HG03457 (cell line): ENCODE data around the gene TMEM92.

Experiments used
- ATAC-seq: cut with Tn5 transposase; IDR thresholded peaks from one replicate; pipeline ENCODE4 v1.9.1; 2021; ENCODE audit warnings: moderate number of reproducible peaks; ENCODE audit not compliant: unreplicated experiment

TMEM92 gene

DNA sequence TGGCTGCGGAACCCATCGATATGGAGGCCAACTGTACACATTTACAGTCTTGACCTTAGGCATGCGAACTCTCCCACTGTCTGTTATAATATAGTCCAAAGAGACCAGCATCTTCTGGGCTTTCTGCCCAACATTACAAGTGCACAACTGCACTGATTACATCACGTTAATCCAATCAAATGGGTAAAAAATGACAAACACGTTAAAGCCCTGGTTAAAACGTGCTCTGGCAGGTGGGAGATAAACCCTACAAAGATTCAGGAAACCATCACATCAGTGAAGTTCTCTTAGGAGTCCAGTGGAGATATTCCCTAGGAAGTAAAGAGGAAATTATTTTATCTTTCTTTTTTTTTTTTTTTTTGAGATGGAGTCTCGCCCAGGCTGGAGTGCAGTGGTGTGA is 48.0 kb downstream of the TMEM92 start:
- ATAC-seq = no peak

DNA sequence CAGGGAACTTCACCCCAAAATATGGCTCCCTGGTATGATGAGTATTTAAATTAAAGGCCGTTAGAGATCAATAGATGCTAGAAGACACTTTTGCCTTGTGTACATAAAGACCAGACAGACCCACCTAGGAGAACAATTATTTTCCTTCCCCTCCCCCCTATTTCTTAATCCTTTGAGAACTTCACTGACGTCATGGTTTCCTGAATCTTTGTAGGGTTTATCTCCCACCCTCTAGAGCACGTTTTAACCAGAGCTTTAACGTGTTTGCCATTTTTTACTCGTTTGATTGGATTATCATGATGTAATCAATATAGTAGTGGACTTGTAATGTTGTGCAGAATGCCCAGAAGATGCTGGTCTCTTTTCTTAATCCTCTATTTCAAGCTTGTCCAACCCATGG is 48.8 kb downstream of the TMEM92 start:
- ATAC-seq = no peak

- ATAC-seq = no peak
Observed at GRCh38 chr17:50325906-50326305, 51.6 kb downstream of the TMEM92 start.

GRCh38 chr17:50326831-50327364 is 52.6 kb downstream of the TMEM92 start:
- no peak for ATAC-seq

- no peak for ATAC-seq
Observed at GRCh38 chr17:50328363-50329325, 54.4 kb downstream of the TMEM92 start.

DNA sequence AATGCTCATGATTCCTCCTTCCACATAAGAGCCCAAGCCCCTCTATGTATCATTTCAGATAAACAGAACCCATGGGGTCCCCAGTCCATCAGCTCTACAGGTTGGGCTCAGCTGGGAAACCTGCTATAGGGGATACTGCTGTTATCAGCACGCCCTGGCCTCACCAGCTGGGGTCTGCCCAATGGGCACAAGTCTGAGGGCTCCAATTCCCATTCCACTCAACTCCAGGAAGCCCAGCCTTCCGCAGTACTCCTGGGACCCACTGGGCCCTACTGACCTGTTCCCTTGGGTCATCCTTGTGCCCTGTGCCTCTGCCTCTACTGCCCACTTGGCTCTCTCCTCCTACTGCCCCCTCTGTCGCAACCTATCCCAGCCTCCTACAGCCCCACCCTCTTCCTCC is 55.5 kb downstream of the TMEM92 start:
- no peak for ATAC-seq

- ATAC-seq = no peak
Observed at GRCh38 chr17:50330151-50330775, 56.0 kb downstream of the TMEM92 start.
